Activated T-helper 1 cell treated with anti-CD3 and anti-CD28 coated beads, Interleukin-2, amount 50 U/mL, for 16 hours (primary cell): Measurements from ENCODE around the gene ZNF394.

Experiments used
- DNase-seq, 2 donors: peaks; one replicate each; pipeline ENCODE4 v3.0.0-alpha.2; 2020; ENCODE audit warnings: low read depth in 1 of 2, low spot score in 1 of 2

The ZNF394 gene

DNA sequence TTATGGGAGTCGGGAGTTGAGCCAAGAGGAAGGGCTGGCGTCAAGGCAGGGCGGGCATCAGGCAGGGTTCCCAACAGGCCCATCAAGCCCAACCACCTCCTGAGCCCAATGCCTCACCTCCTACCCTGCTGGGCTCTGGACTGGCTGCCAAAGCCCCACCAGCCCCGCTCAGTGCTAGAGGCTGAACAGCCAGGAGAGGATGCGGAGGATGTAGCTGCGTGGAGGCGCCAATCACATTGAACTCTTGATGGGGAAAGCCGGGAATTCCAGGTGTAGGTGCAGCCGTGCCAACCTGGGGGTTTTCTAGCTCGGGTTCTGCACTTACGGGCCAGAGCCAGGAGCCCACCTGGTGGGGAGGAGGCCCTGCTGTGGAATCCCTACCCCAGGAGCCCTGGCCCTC lies 47.0 kb downstream of the ZNF394 start:
- DNase-seq: no peak

DNA sequence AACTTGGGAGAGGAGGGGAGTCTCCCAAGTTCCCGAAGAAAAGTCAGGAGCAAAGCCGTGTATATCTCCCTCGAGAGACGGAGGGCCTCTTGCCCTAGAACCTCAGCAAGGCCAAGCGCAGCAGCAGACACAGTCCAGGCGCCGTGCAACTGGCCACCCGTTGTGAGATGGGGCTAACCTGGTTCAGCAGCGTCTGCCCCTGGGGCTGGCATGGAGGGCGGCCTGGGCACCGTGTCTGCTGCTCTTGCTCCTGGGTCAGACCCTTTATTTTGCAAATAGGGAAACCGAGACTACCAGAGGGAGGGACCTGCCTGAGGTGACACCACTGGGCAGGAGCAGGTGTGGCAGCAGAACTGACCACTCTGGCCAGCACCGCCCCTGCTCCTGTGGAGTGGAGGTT lies 47.5 kb downstream of the ZNF394 start:
- DNase-seq: no peak

DNA sequence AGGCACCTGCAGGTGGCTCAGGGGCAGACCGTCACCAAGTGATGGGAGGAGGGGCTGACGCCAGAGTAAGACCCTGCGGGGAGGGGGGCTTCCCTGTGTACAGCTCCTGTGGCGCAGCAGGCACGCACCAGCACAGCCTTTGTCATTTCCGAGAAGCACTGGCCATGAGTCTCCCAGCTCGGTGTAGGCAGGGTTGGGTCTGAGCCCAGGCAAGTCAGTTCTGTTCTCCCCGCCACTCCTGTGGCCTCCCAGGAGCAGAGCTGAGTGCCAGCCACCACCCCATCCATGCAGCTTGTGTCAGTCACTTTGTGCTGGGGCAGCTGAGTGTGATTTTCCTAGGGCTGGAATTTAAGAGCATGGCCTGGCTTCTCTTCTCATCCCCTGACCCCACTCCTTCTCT lies 48.1 kb downstream of the ZNF394 start:
- no peak for DNase-seq

DNA sequence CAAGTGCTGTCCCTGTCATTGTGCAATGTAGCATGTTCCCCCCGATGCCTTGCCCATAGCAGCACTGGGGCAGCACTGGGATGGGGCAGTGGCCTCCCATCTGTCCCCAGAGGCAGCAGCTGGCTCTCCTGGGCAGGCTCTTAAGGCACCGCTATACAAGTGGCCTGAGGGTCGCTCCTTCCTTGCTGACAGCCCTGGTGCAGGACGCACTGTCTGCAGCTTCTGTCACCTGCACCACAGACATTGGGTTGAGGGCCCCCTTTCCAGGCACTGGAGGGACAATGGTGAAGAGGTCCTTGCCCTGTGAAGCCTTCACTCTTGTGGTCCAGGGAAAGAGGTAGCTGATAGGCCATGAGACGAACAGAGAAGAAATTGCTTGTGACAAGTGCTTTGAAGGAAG lies 50.8 kb downstream of the ZNF394 start:
- no peak for DNase-seq

DNA sequence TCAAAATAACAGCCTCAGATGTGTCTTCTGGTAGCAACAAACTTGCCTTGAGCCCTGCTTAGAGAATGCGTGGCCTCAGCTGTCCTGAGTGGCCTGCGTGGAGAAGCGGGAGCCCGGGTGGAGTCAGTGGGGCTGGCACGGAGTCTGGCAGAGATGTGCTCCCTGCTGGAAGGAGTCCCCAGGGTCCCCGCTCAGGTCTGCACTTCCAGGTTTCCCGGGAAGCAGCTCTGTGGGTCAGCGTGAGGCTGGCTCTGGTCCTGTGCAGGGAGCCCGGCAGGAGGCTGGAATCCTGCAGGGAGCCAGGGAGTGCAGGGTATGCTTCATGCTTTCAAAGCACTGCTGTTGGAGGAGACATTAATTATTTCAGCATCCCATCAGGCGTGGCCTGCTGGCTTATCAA lies 51.2 kb downstream of the ZNF394 start:
- DNase-seq: no peak

DNA sequence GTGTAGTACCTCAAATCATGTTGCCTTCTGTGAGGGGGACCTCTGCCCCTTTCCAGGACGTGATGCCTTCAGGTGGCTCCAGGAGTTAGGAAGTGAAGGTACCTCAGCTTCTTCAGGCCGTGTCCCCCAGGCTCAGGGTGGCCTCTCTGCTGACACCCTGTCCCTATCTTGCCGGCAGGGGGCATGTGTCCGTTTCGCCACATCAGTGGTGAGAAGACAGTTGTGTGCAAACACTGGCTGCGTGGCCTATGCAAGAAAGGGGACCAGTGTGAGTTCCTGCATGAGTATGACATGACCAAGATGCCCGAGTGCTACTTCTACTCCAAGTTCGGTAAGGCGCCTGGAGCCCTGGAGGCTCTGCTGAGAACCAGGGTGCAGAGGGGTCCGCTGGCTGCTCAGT lies 52.1 kb downstream of the ZNF394 start:
- no peak for DNase-seq

DNA sequence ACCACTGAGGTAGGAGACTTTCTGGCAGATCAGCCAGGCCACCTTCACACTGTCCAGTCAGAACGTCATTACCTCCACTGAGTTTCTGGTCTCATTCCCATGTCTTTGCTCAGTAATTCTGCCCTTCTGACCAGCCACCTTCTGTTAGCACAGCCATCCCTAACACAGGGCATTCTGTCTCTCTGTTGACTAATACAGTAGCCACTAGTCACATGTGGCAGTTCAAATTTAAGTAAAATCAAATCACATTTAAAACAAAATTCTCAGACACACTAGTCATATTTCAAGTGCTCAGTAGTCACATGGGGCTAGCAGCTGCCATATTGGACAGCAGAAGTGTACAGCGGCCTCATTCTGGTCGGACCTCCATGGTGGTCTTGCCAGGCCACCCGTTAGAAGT lies 54.0 kb downstream of the ZNF394 start:
- DNase-seq: no peak
